ENCODE data around the gene SLC25A40. TPM values are rescaled to one million over a fixed set of nuclear protein-coding genes. Genes with fewer than 3 reads are reported as not detected.
A peak's percentile ranks its signal among the peaks of the same experiment; 100 is the strongest.
"Not testable (repeated sequence)": the region's sequence is repeated elsewhere in the genome, so short reads cannot be mapped to it uniquely, and the experiment has no call there.

Gene SLC25A40
- total RNA-seq, 1 donor from 2014 or later: 25.6 TPM

GRCh38 chr7:87912121-87912520, 36.0 kb upstream of the SLC25A40 start:
- Mint-ChIP-seq H3K4me3 (no peak overlapping the region), H3K4me1 (peaks cover 6% of the 10 kb centered on the region), H3K9me3 (peaks cover 4% of the 10 kb centered on the region), H3K27me3 (ENCODE audit: low read depth) (no peaks in the 10 kb centered on the region), H3K27ac (no peak overlapping the region), H3K36me3 (peaks cover 5% of the 10 kb centered on the region)
- no peak for TF ChIP-seq CTCF (IDR thresholded peaks at IDR 0.05; ENCODE audit: unreplicated experiment)
- no peak for DNase-seq (ENCODE audit: low spot score in 2 of 2, unreplicated experiment in 2 of 2)

- peaks cover 11% of the 10 kb centered on the region for H3K36me3 Mint-ChIP-seq
- not testable (repeated sequence) for H3K27ac Mint-ChIP-seq; H3K4me3 Mint-ChIP-seq; H3K4me1 Mint-ChIP-seq; H3K9me3 Mint-ChIP-seq; DNase-seq (ENCODE audit: low spot score in 2 of 2, unreplicated experiment in 2 of 2); H3K27me3 Mint-ChIP-seq (ENCODE audit: low read depth)
Measured at GRCh38 chr7:87908814-87909213, 32.7 kb upstream of the SLC25A40 start.

GRCh38 chr7:87907136-87907906, 31.2 kb upstream of the SLC25A40 start:
- peak overlapping the region; percentile 69 for H3K27ac Mint-ChIP-seq
- H3K9me3 Mint-ChIP-seq; H3K4me1 Mint-ChIP-seq; DNase-seq (ENCODE audit: low spot score in 2 of 2, unreplicated experiment in 2 of 2); H3K27me3 Mint-ChIP-seq (ENCODE audit: low read depth); H3K4me3 Mint-ChIP-seq: not testable (repeated sequence)
- H3K36me3 Mint-ChIP-seq: peaks cover 11% of the 10 kb centered on the region

GRCh38 chr7:87899255-87899654, 23.1 kb upstream of the SLC25A40 start:
- DNase-seq (ENCODE audit: low spot score in 2 of 2, unreplicated experiment in 2 of 2): no peak
- Mint-ChIP-seq H3K4me1 (no peaks in the 10 kb centered on the region), H3K27me3 (ENCODE audit: low read depth) (no peaks in the 10 kb centered on the region), H3K27ac (no peak overlapping the region), H3K4me3 (no peak overlapping the region), H3K36me3 (peaks cover 31% of the 10 kb centered on the region), H3K9me3 (no peaks in the 10 kb centered on the region)
- no peak for TF ChIP-seq CTCF (IDR thresholded peaks at IDR 0.05; ENCODE audit: unreplicated experiment)

GRCh38 chr7:87895363-87895762, 19.2 kb upstream of the SLC25A40 start:
- no peak for TF ChIP-seq CTCF (IDR thresholded peaks at IDR 0.05; ENCODE audit: unreplicated experiment)
- H3K4me3 Mint-ChIP-seq: no peak overlapping the region
- peaks cover 38% of the 10 kb centered on the region for H3K36me3 Mint-ChIP-seq
- no peak overlapping the region for H3K27ac Mint-ChIP-seq
- no peaks in the 10 kb centered on the region for H3K9me3 Mint-ChIP-seq
- DNase-seq (ENCODE audit: low spot score in 2 of 2, unreplicated experiment in 2 of 2): no peak
- H3K27me3 Mint-ChIP-seq (ENCODE audit: low read depth): no peaks in the 10 kb centered on the region
- no peaks in the 10 kb centered on the region for H3K4me1 Mint-ChIP-seq

GRCh38 chr7:87886875-87887274, 10.7 kb upstream of the SLC25A40 start:
- H3K27me3 Mint-ChIP-seq (ENCODE audit: low read depth): no peaks in the 10 kb centered on the region
- DNase-seq (ENCODE audit: low spot score in 2 of 2, unreplicated experiment in 2 of 2): no peak
- peak; percentile 66 for TF ChIP-seq CTCF (IDR thresholded peaks at IDR 0.05; ENCODE audit: unreplicated experiment)
- peaks cover 9% of the 10 kb centered on the region for H3K36me3 Mint-ChIP-seq
- H3K4me1 Mint-ChIP-seq: no peaks in the 10 kb centered on the region
- H3K27ac Mint-ChIP-seq: no peak overlapping the region
- no peak overlapping the region for H3K4me3 Mint-ChIP-seq
- H3K9me3 Mint-ChIP-seq: no peaks in the 10 kb centered on the region
